Muscle of back (tissue), 11 donors: ENCODE data around the gene HIGD2B. TPM values are rescaled to one million over a fixed set of nuclear protein-coding genes. Genes with fewer than 3 reads are reported as not detected.
"Not testable (repeated sequence)": the region's sequence is repeated elsewhere in the genome, so short reads cannot be mapped to it uniquely, and the experiment has no call there.

Experiments used
- DNase-seq, 3 donors: peaks; one replicate each; pipeline versions ENCODE4 v3.0.0 to v3.0.0-alpha.2; 2013
- polyA plus RNA-seq, 10 donors: library from polyadenylated mRNA; unstranded; fragments of 120-200 nt; gene quantifications; one replicate each; pipeline ENCODE4 v1.2.1, GENCODE V29; 2013; ENCODE audit not compliant: insufficient read length in 10 of 10

The HIGD2B gene
- polyA plus RNA-seq, 10 donors, result not detected

DNA sequence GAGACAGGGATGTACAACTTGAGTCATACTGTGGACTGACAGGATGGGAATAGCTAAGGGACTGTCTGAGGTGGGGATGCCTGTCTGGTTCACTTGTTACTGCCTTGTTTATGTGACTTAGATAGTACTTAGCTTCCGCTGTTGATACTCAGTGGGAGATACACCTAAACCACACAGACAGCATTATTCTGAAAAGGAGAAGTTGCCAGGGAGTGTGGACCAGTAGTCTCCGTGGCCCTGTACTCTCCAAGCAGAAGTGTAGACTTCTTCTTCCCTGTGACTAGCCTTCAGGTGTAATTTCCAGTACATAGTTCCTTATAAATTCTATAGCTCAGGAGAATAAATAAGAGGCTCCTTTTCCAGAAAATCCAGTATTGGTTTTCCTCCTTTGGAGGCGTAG, 5.1 kb downstream of the HIGD2B start:
- DNase-seq, result no peak

DNA sequence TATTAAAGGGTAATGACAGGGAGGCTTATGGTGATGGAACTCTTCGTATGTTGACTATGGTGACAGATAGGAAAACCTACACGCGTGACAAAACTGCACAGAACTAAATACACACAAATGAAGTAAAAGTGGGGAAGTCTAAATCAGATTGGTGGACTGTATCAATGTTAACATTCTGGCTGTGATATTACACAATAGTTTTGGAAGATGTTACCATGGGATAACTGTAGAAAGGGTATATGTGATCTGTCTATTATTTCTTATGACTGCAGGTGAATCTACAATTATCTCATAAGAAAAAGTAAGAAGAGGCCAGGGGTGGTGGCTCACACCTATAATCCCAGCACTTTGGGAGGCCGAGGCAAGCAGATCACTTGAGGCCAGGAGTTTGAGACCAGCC, 9.1 kb downstream of the HIGD2B start:
- no peak for DNase-seq

- DNase-seq, result no peak
Measured at GRCh38 chr15:72671525-72671924, 14.5 kb downstream of the HIGD2B start.

- DNase-seq, result peak; percentile 25 to 71 (median 40)
Measured at GRCh38 chr15:72670656-72671352, 15.2 kb downstream of the HIGD2B start.

GRCh38 chr15:72669803-72670202, 16.2 kb downstream of the HIGD2B start:
- not testable (repeated sequence) for DNase-seq

- not testable (repeated sequence) for DNase-seq
Measured at GRCh38 chr15:72665706-72666105, 20.3 kb downstream of the HIGD2B start.

DNA sequence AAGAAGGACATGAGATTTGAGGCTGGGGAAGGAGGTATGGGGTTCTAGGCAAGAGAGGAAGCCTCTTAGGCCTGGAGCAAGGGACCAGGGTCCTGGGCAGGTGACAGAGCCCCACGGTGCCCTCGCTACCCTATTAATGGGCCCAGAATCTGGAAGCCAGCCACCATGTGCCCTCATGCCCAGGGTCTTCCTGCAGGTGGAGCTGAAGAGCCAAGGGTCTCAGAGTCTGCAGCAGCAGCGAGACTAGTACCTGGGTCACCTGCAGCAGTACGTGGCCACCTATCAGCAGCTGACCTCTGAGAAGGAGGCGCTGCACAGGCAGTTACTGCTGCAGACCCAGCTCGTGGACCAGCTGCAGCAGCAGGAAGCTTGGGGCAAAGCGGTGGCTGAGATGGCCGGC, 22.1 kb downstream of the HIGD2B start:
- DNase-seq, result not testable (repeated sequence)

GRCh38 chr15:72661081-72661480, 24.9 kb downstream of the HIGD2B start:
- not testable (repeated sequence) for DNase-seq

- DNase-seq, result not testable (repeated sequence)
Measured at GRCh38 chr15:72656014-72656413, 30.0 kb downstream of the HIGD2B start.

DNA sequence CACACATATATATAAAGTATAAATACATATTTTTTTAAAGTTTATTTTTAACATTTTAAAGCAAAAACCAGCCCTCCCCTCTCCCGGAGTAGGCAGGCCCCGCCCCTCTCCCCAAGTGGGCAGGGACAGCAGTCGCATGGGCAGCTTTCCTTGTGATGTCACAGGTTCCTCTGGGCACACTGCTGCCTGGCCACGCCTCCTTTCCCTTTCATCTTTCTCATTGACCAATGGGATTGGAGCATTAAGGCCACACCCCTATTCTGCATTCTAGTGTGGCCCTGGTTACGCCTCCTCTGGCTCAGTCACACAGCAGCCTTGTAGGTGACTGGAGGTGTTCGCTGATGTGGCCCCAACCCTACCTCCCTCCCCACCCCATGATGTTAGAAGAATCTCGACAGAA, 31.6 kb downstream of the HIGD2B start, which contains the start of gene GOLGA6B:
GOLGA6B (plus strand) TSS at position 301 of the 400 bp plus-strand sequence; CDS start at position 342, 41 bp downstream.
- DNase-seq, result not testable (repeated sequence)

GRCh38 chr15:72648631-72649253, 37.2 kb downstream of the HIGD2B start:
- DNase-seq, result not testable (repeated sequence)

- DNase-seq, result not testable (repeated sequence)
Measured at GRCh38 chr15:72642271-72642670, 43.7 kb downstream of the HIGD2B start.

- not testable (repeated sequence) for DNase-seq
Measured at GRCh38 chr15:72639759-72640483, 46.1 kb downstream of the HIGD2B start.

DNA sequence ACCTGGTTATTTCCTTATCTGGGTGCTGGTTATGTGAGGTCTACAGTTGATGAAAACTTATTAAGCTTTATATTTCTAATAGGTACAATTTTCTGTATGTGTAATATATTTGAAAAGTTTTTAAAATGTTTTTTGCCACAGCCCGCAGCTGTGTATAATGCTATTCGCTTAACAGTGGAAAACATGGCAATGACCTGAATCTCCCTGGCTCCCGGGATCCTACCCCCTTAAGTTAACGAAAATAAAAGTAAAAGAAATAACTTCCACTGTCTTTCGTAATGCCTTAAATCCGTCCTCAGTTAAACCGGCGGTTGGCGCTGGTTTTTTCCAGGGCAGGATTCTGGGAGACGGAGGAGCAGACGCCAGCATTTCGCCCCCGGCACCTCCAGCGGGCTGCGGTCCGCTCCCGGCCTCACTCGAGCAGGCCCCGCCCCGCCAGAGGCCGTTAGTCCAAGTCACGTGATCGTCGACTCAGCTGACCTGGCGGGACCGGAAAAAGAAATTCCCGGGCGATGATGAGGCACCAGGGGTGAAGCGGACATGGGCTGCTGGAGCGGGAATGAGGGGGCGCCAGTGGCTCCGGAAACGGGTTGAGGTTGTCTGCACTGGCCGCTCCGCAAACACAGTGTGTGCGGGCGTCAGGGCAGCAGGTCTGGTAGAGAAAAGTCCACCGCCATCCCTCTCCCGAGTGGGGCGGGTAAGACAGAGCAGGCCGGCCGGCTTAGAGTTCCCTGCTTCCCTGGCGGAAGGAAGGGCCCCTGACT, 49.3 kb downstream of the HIGD2B start:
- DNase-seq, result peak in 2 of 3 donors; percentile 68 to 84

- DNase-seq, result not testable (repeated sequence)
Measured at GRCh38 chr15:72629068-72629570, 56.9 kb downstream of the HIGD2B start.

- DNase-seq, result not testable (repeated sequence)
Measured at GRCh38 chr15:72628249-72629067, 57.5 kb downstream of the HIGD2B start.

GRCh38 chr15:72626153-72626552, 59.8 kb downstream of the HIGD2B start:
- DNase-seq, result not testable (repeated sequence)
